Mesendoderm (in vitro differentiated cells): ENCODE results near the gene PLXNB3.

Experiments
- DNase-seq: peaks from one replicate; pipeline ENCODE4 v3.0.0; 2013
- H2AK5ac ChIP-seq: 2 replicates; pipeline ENCODE4 v1.6.1; 2013; ENCODE audit warnings: low read length, inconsistent platforms
- H2BK120ac ChIP-seq: 2 replicates; pipeline ENCODE4 v1.6.1; 2013; ENCODE audit warnings: low read depth, mild to moderate bottlenecking, low read length, moderate library complexity, mixed read lengths
- H2BK15ac ChIP-seq: replicated peaks from 2 replicates; pipeline ENCODE4 v1.6.1; 2013; ENCODE audit warnings: low read depth, mild to moderate bottlenecking, moderate library complexity
- H2BK5ac ChIP-seq: 2 replicates; pipeline ENCODE4 v1.6.1; 2013; ENCODE audit warnings: low read length, inconsistent platforms
- H3K18ac ChIP-seq: 2 replicates; pipeline ENCODE4 v1.6.1; 2013; ENCODE audit warnings: mild to moderate bottlenecking, low read length, mixed read lengths
- H3K23ac ChIP-seq: one replicate; pipeline ENCODE4 v1.6.1; 2013; ENCODE audit warnings: low read length
- H3K27ac ChIP-seq: 2 replicates; pipeline ENCODE4 v1.5.1; 2013; ENCODE audit warnings: low read depth, mild to moderate bottlenecking, inconsistent platforms, low read length, moderate library complexity
- H3K27me3 ChIP-seq: 2 replicates; pipeline ENCODE4 v1.6.1; 2013; ENCODE audit warnings: low read length, control low read depth, mild to moderate bottlenecking, inconsistent platforms; ENCODE audit not compliant: insufficient read depth, poor library complexity
- H3K36me3 ChIP-seq: 2 replicates; pipeline ENCODE4 v1.6.1; 2013; ENCODE audit warnings: low read length, inconsistent platforms; ENCODE audit not compliant: control insufficient read depth, insufficient read depth
- H3K4ac ChIP-seq: one replicate; pipeline ENCODE4 v1.6.1; 2013; ENCODE audit warnings: low read depth, mild to moderate bottlenecking, low read length, moderate library complexity
- H3K4me1 ChIP-seq: 2 replicates; pipeline ENCODE4 v1.6.1; 2013; ENCODE audit warnings: low read depth, low read length, inconsistent platforms; ENCODE audit not compliant: control insufficient read depth
- H3K4me2 ChIP-seq: 2 replicates; pipeline ENCODE4 v1.6.1; 2013; ENCODE audit warnings: low read length
- H3K4me3 ChIP-seq: 2 replicates; pipeline ENCODE4 v1.5.1; 2013; ENCODE audit warnings: mild to moderate bottlenecking, low read length
- H3K56ac ChIP-seq: one replicate; pipeline ENCODE4 v1.6.1; 2013; ENCODE audit warnings: low read length
- H3K79me1 ChIP-seq: 2 replicates; pipeline ENCODE4 v1.6.1; 2013; ENCODE audit warnings: low read length, inconsistent platforms
- H3K79me2 ChIP-seq: 2 replicates; pipeline ENCODE4 v1.6.1; 2013; ENCODE audit warnings: mild to moderate bottlenecking, low read length; ENCODE audit not compliant: control insufficient read depth, insufficient read depth
- H3K9ac ChIP-seq: 2 replicates; pipeline ENCODE4 v1.6.1; 2013; ENCODE audit warnings: low read length, inconsistent platforms
- H4K5ac ChIP-seq: one replicate; pipeline ENCODE4 v1.6.1; 2013; ENCODE audit warnings: low read length
- H4K8ac ChIP-seq: one replicate; pipeline ENCODE4 v1.6.1; 2013; ENCODE audit warnings: low read depth, mild to moderate bottlenecking, control low read depth, low read length, moderate library complexity
- WGBS: extraction: QIAGEN DNeasy Blood & Tissue Kit; methylation state at CpG from one replicate; pipeline ENCODE4 v1.1.7; 2013; ENCODE audit warnings: low lambda C conversion rate, missing lambda C conversion rate; ENCODE audit not compliant: insufficient coverage; ENCODE audit errors: extremely low coverage; 5-methylcytosine and 5-hydroxymethylcytosine counted together

The PLXNB3 gene

GRCh38 chrX:153800746-153801145 is 36.7 kb downstream of the PLXNB3 start:
- no peaks in the 10 kb centered on the region for H3K4me1 ChIP-seq
- peaks cover 3% of the 10 kb centered on the region for H3K36me3 ChIP-seq
- no peak overlapping the region for H2BK15ac ChIP-seq
- no peak overlapping the region for H3K9ac ChIP-seq
- no peak overlapping the region for H3K23ac ChIP-seq
- no peak overlapping the region for H3K4me3 ChIP-seq
- H3K27me3 ChIP-seq, result no peaks in the 10 kb centered on the region
- H3K4ac ChIP-seq, result no peak overlapping the region
- H3K18ac ChIP-seq, result no peak overlapping the region
- DNase-seq, result no peak
- no peak overlapping the region for H4K8ac ChIP-seq
- H3K56ac ChIP-seq, result no peak overlapping the region
- no peaks in the 10 kb centered on the region for H3K79me1 ChIP-seq
- H2AK5ac ChIP-seq, result no peak overlapping the region
- no CpG with 5 or more reads among the region's 7 CpGs for WGBS
- H3K79me2 ChIP-seq, result peaks cover 6% of the 10 kb centered on the region
- no peak overlapping the region for H2BK120ac ChIP-seq
- no peak overlapping the region for H3K27ac ChIP-seq
- H4K5ac ChIP-seq, result no peak overlapping the region
- H3K4me2 ChIP-seq, result no peak overlapping the region
- no peak overlapping the region for H2BK5ac ChIP-seq

GRCh38 chrX:153801669-153802068 is 37.6 kb downstream of the PLXNB3 start:
- Histone ChIP-seq H3K79me2 (no peaks in the 10 kb centered on the region), H2BK5ac (no peak overlapping the region), H2BK15ac (no peak overlapping the region), H3K56ac (no peak overlapping the region), H3K4me1 (no peaks in the 10 kb centered on the region), H3K4me3 (no peak overlapping the region), H3K27me3 (no peaks in the 10 kb centered on the region), H3K36me3 (peaks cover 3% of the 10 kb centered on the region), H3K4me2 (no peak overlapping the region), H4K8ac (no peak overlapping the region), H3K79me1 (no peaks in the 10 kb centered on the region), H3K23ac (no peak overlapping the region), H3K18ac (no peak overlapping the region), H3K4ac (no peak overlapping the region), H3K9ac (no peak overlapping the region), H3K27ac (no peak overlapping the region), H2AK5ac (no peak overlapping the region), H2BK120ac (no peak overlapping the region), H4K5ac (no peak overlapping the region)
- WGBS, result no CpG with 5 or more reads among the region's 8 CpGs
- DNase-seq, result no peak

GRCh38 chrX:153802513-153803045 is 38.5 kb downstream of the PLXNB3 start:
- Histone ChIP-seq H3K4me2 (no peak overlapping the region), H3K36me3 (peaks cover under 1% of the 10 kb centered on the region), H3K9ac (no peak overlapping the region), H4K5ac (no peak overlapping the region), H2BK120ac (no peak overlapping the region), H3K79me2 (no peaks in the 10 kb centered on the region), H2BK5ac (no peak overlapping the region), H2BK15ac (no peak overlapping the region), H4K8ac (no peak overlapping the region), H3K79me1 (no peaks in the 10 kb centered on the region), H3K56ac (no peak overlapping the region), H3K4ac (no peak overlapping the region), H3K27ac (no peak overlapping the region), H2AK5ac (no peak overlapping the region), H3K4me3 (no peak overlapping the region), H3K27me3 (no peaks in the 10 kb centered on the region), H3K23ac (no peak overlapping the region), H3K18ac (no peak overlapping the region), H3K4me1 (no peaks in the 10 kb centered on the region)
- no CpG with 5 or more reads among the region's 14 CpGs for WGBS
- no peak for DNase-seq

- no CpG with 5 or more reads among the region's 87 CpGs for WGBS
- Histone ChIP-seq H3K23ac (no peak overlapping the region), H3K27me3 (no peaks in the 10 kb centered on the region), H3K79me1 (no peaks in the 10 kb centered on the region), H3K56ac (no peak overlapping the region), H3K79me2 (no peaks in the 10 kb centered on the region), H3K4me1 (no peaks in the 10 kb centered on the region), H3K36me3 (no peaks in the 10 kb centered on the region), H3K4me3 (no peak overlapping the region), H2AK5ac (no peak overlapping the region), H3K9ac (no peak overlapping the region), H4K8ac (no peak overlapping the region), H3K4ac (no peak overlapping the region), H3K4me2 (no peak overlapping the region), H3K18ac (no peak overlapping the region), H3K27ac (no peak overlapping the region), H4K5ac (no peak overlapping the region), H2BK5ac (no peak overlapping the region), H2BK15ac (no peak overlapping the region), H2BK120ac (no peak overlapping the region)
- DNase-seq, result no peak
These were observed 39.4 kb downstream of the PLXNB3 start for GRCh38 chrX:153803211-153804099.

- no peak overlapping the region for H3K4me2 ChIP-seq
- H3K56ac ChIP-seq, result no peak overlapping the region
- no peak for DNase-seq
- no peak overlapping the region for H3K4me3 ChIP-seq
- no peaks in the 10 kb centered on the region for H3K27me3 ChIP-seq
- H3K27ac ChIP-seq, result no peak overlapping the region
- H3K79me2 ChIP-seq, result no peaks in the 10 kb centered on the region
- H3K4ac ChIP-seq, result no peak overlapping the region
- H4K5ac ChIP-seq, result no peak overlapping the region
- H3K18ac ChIP-seq, result no peak overlapping the region
- no peak overlapping the region for H3K9ac ChIP-seq
- H2BK15ac ChIP-seq, result no peak overlapping the region
- H3K36me3 ChIP-seq, result no peaks in the 10 kb centered on the region
- no peak overlapping the region for H4K8ac ChIP-seq
- H3K4me1 ChIP-seq, result no peaks in the 10 kb centered on the region
- H2BK120ac ChIP-seq, result no peak overlapping the region
- no CpG with 5 or more reads among the region's 34 CpGs for WGBS
- no peaks in the 10 kb centered on the region for H3K79me1 ChIP-seq
- H3K23ac ChIP-seq, result no peak overlapping the region
- H2AK5ac ChIP-seq, result no peak overlapping the region
- no peak overlapping the region for H2BK5ac ChIP-seq
These were observed 40.1 kb downstream of the PLXNB3 start for GRCh38 chrX:153804100-153804595.
